GM21367 (cell line): ENCODE data around the gene ANKRD6.

Source experiments
- ATAC-seq: cut with Tn5 transposase; IDR thresholded peaks from one replicate; pipeline ENCODE4 v1.9.1; 2021; ENCODE audit not compliant: unreplicated experiment

The ANKRD6 gene

DNA sequence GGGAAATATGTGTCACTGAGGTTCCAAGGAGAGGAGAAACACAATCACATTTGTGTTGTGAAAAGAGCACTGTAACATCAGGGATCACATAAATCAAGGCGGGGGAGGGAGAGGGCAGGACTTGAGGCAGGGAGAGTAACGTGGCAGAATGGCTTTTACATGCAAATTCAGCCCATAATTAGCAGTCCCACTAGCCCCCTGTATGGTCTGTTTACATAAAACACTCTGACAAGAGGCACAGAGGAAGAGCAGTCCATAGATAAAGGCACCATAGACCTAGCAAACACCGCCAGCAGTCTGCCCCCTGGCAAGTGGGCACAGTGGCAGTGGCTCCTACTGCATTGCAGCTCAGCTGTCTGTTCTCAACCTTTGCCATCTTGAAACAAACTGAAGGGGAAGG, 122.9 kb downstream of the ANKRD6 start:
- no peak for ATAC-seq

GRCh38 chr6:89559487-89559886, 126.5 kb downstream of the ANKRD6 start:
- ATAC-seq: no peak

DNA sequence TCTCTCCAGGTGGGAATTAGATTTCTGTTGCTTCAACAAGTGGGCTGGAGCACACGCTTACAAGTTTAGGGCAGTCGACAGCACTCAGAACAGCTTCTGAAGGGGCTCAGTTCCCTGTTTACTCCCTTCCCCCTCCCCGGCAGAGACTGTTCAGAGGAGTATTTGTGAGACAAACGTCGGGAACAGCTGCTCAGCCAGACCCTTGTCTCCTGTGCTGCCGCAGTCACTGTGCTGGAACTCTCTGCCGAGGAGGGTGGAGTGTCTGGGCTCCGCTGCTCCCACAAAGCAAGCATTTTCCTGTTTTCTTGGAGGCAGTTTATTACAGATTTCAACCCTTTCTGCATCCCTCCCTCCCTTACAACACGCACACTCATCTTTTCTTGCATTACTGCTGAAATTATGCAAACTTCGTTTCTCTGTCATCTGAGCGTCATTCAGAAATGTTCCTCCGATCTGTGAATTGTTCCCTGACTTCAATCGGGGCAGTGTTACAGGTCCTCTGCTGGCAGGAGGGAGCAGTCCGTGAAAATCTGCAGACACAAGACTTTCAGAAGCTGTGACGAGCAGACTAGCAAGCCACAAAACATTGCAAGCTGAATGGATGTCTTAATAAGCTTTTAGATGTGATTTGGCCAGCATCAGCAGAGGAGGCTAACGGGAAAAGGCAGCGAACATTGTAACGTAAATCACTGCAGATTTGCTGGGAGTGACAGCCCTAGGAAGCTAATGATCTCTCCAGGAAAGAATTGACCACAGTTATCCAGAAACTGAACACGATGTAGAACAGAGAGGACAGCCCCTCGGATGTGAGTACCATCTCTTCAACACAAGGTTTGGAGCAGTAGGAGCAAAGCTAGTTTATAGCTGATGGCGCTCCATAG, 129.4 kb downstream of the ANKRD6 start:
- no peak for ATAC-seq

DNA sequence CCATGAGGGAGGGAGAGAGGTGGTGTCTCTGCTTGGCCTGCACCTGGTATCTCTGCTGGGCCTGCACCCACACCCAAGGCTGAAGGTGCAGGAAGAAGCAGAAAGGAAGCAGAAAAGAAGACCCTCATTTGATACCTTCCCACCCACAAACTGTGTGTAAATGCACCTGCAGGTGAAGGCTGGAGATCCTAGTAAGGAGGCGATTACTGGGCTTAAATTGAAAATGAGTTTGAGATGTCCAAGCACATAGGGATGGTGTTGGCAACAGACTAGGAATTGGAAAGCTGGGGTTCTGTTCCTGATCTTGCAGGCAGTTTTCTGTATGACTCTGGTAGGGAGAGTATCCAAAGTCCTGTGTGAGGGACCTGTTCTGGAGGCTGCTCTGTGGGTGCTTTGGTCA, 130.9 kb downstream of the ANKRD6 start:
- ATAC-seq: no peak

GRCh38 chr6:89564752-89565427, 131.9 kb downstream of the ANKRD6 start:
- no peak for ATAC-seq

- no peak for ATAC-seq
These were observed 133.3 kb downstream of the ANKRD6 start for GRCh38 chr6:89566008-89566800.

DNA sequence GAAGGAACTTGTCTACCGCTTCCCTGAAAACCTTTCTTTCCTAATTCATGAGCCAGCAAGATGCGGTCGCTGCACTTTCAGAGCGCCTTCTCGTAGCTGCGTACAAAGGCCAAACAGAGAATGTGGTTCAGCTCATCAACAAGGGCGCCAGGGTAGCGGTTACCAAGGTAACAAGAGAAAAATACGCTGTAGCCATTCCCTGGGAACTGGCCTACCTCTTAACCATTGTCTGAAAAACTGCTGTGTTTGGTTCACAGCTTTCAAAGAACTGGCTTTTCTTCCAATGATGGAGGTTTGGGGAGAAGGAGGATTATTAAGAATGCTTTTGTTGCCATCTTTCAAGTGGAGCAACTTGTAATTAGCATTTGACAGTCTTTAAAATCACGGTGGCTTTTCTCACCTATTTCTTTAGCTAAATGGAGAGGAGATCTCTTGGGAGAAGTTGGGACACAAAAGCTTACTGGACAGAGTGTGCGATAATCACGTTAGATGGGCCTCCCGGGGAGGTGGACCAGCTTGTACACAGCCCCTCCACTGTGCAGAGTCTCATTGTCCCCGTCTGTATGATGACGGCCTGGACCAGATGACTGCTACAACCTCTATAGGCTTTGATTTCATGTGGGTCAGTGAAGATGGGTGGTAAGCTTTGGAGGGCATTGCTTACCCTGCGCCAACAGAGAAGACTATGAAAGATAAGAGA, 134.1 kb downstream of the ANKRD6 start:
- ATAC-seq: no peak

DNA sequence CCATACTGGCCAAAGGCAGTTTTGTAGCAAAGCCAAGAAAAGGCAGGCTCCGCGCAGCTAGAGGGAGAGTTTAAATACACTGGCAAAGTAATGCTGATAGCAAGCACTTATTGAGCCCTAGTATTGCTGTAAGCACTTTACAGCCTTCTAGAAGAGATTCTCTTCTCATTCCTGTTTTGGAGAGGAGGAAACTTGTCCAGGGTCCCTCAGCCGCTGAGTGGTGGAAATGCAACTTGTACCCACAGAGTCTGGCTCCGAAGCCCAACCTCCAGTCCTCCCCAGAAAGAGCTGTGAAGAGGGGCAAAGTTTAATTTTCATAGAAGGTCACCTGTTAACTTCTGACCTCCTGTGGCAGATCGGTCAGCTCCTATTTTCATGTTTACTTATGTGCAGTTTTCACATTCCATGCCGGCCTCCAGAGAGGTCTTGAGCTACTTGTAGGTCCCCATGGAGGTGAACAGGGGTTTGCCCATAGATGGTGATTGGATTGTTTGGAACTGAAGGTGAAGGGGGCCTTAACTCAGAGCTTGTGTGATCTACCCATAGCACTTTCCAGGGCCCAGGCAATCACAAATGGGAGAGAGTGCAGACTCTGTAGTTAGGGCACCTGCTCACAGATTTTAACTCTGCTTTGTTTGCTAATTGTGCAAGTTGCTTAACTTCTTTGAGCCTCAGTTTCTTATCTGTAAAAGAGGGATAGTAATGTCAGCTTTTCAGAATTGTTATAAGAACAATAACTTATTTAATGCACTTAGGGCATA, 134.9 kb downstream of the ANKRD6 start:
- no peak for ATAC-seq

DNA sequence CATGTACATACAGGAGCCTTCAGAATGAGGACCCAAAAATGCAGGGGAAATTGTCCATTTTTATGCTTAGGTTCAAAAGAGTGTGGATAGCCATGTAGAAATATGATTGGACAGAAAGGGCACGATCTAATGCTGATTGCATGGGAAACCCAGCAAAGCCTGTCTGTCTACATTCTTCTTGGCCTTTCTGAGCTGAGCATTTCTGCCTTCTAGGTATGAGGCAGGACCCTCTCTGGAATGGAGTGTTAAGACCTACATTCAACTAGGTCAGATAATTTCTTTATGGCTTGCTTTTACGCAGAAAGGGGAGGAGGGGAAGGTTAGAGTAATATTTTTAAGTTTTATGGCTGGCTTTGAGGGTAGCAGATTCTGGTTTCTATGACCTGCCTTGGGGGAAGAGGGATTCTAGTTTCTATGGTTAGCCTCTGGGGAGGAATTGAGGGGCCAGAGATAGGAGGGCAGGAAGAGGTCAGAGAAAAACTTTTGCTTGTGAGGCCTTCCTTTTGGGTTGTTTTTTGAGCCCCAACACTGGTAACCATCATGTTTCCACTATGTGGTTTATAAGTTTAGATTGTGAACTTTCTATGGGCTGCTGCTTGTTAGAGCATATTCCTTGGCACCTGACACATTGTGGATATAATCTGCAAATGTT, 142.1 kb downstream of the ANKRD6 start:
- ATAC-seq: no peak

- ATAC-seq: no peak
These were observed 142.6 kb downstream of the ANKRD6 start for GRCh38 chr6:89575562-89575960.

- no peak for ATAC-seq
These were observed 148.2 kb downstream of the ANKRD6 start for GRCh38 chr6:89580997-89581666.

DNA sequence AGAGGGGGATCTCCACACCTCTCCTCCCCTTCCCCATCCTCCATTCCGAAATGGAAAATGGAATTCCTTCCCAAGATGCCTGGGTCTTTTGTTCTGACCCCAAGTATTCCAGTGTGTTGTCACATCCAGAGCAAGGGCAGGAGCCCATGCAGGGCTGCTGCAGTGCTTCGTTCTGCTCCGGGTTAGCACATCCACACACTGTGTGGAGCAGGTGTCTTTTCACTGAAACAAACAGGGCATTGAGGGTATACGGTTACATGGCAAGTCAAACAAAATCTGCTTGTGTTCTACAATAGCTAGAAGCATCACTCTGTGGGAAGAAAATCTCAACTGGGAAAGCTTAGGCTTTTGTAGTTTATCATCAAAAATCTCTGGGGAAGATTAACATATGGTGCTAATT, 148.7 kb downstream of the ANKRD6 start:
- no peak for ATAC-seq

DNA sequence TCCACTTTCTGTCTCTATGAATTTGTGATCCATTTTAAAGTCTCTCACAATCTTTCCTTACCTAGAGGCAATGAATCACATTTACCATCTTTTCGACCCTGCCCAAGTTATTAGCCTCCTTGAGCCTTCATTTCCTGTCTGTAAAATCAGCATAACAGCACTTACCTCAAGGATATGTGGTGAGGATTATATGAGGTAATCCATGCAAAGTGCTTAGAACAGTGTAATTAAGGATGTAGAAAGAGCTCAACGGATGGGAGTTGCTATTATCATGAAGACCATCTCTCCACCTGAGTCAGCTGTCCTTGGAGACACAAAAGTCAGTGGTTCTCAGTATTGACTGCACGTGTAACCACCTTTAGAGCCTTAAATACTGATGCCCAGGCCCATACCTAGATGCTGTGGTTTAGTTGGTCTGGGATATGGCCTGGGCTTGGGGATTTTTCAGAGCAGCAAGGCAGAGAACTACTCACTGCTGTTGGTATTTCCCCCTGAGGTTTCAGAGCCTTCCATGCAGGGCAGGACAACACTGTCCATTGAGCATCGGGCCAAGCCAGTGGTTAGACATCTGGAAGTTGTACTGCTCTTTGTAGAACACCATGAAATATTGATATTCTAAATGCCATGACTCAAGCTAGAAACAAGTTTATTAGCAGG, 149.8 kb downstream of the ANKRD6 start:
- no peak for ATAC-seq

DNA sequence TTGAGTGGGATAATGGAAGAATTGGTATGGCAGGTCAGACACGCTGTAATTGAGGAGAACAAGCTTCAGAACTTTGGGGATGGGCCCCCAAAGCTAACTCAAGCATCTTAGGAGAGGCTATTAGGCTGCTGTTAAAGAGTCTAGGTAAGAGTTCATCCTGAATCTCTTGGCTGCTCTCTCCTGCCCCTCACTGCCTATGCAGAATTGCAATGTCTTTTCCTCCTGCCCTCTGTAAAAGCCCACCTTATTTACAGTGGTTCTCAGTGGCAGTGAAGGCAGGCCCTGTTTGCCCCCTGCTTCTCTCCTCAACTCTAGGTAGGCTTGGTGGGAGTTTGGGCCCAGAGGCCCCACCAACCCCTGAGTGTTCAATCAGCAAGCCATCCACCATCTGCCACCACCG, 150.6 kb downstream of the ANKRD6 start:
- no peak for ATAC-seq

GRCh38 chr6:89584539-89584938, 151.6 kb downstream of the ANKRD6 start:
- no peak for ATAC-seq

DNA sequence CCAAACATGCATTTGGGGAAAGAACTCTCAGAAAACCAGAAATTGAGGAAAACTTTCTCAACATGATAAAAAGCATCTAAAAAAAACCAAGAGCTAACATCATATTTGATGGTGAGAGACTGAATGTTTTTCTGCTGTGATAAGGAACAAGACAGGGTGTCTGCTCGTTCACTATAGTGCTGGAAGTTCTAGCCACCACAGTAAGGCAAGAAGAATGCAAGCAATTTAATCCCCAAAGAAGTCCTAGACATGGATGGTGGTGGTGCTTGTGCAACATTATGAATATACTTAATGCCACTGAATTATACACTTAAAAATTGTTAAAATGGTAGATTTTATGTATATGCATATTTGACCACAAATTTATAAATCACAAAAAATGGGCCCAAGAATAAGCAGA, 152.2 kb downstream of the ANKRD6 start:
- ATAC-seq: no peak

DNA sequence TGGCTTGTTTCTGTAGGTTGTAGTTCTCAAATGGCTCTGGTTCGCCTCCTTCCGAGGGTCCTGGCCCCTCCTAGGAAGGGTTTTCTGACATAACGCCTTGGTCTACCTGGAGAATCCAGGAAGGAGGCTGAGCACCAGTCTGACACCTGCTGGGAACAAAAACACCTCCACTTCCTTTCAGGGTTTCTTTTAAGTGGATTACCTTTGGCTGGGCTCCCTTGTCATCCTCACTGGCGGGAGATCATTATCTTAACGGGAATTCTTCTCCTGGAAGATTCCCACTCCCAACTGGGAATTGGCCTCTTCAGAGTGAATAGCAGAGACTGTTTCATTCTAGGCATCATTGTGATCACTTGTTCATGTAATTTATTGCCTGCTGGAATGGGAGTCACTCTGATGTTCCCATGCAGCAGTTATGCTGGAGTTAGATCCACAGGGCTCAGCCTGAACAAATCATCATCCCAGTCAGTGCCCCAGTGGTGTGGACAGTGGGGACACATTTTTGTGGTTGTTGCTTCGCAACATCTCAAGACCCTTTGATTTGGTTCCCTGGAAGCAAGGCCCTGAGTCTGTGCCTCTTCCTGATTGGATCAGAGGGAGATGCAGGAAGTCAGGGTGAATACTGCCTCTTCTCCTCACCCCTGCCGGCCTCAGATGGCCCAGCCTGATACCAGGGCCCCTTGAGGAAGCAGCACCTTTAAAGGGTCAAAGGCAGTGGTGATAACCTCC, 156.5 kb downstream of the ANKRD6 start:
- no peak for ATAC-seq

GRCh38 chr6:89590133-89590532, 157.2 kb downstream of the ANKRD6 start:
- no peak for ATAC-seq
